Tibial nerve (tissue), 3 donors: ENCODE measurements around the gene CFAP221.

Source experiments
- CTCF ChIP-seq, 5 experiments: fragments of 200-600 bp in 3 of 5; fragments of 450-650 bp in 2 of 5; sonication (generic) in 3 of 5; IDR thresholded peaks; one replicate each; pipeline ENCODE4 v1.5.1; 2016 to 2019; ENCODE audit warnings: antibody characterized with exemption in 5 of 5, mild to moderate bottlenecking in 3 of 5, moderate library complexity in 2 of 5
- POLR2A ChIP-seq, 2 donors: fragments of 450-650 bp; IDR thresholded peaks; one replicate each; pipeline ENCODE4 v1.6.1; 2017; ENCODE audit warnings: antibody characterized with exemption in 2 of 2, mild to moderate bottlenecking in 2 of 2, moderate library complexity in 2 of 2

- TF ChIP-seq CTCF (IDR thresholded peaks at IDR 0.05) (no peak), POLR2A (IDR thresholded peaks at IDR 0.05) (no peak)
Observed at GRCh38 chr2:119523383-119523951, 20.8 kb upstream of the CFAP221 start.
